Measurements from ENCODE around the gene DIAPH1.

The DIAPH1 gene

DNA sequence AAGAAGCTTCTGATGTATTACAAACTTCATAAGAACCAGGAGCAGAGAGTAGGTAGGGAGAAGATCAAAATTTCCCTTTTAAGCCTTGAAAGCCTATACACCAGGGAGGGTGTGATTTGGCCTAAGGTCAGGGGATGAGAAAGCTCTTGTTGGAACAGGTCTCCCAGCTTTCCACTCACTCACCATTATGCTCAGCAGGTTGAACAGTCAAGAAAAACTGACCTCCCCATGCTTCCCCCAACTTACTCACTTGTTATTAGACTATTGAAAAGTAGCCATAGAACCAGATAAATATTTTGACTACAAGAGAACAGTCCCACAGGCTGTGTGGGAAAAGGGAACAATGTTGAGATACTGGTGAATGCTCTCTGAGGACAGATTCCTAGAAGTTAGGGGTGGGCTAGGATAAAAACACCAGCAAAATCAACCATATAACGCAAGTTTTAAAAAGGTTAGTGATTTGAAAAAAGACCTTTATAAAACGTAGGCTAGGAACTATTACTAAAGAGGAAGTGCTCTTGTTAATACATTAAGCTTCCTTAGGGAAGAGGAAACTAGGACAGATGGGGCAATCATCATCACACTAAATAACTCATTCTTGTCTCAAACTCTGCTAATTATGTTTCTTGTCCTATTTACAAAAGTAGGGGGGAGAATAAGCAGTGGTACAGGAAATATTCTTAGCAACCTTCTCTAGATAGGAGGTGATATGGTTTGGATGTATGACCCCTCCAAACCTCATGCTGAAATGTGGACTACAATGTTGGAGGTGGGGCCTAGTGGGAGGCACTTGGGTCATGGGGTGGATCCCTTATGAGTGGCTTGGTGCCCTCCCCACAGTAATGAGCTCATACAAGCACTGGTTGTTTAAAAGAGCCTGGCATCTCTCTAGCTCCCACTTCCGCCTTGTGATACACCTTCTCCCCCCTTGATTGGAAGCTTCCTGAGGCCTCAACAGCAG is 98.9 kb downstream of the DIAPH1 start:
- no peak for DNase-seq (ENCODE audit: low spot score)

DNA sequence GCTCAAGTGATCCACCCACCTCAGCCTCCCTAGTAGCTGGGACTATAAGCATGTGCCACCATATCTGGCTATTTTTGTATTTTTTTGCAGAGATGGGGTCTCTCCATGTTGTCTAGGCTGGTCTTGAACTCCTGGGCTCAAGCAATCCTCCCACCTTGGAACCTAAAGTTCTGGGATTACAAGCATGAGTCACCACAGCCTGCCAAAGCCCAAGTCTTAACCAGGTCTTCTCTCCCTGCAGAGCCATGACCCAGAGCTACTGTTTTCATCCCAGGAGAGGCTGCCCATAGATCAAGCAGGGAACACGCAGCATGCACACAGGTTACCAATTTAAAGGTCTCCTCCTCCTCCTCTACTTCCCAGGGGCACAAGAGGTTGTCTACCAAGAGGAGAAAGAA is 100.2 kb downstream of the DIAPH1 start:
- no peak for DNase-seq (ENCODE audit: low spot score)

DNA sequence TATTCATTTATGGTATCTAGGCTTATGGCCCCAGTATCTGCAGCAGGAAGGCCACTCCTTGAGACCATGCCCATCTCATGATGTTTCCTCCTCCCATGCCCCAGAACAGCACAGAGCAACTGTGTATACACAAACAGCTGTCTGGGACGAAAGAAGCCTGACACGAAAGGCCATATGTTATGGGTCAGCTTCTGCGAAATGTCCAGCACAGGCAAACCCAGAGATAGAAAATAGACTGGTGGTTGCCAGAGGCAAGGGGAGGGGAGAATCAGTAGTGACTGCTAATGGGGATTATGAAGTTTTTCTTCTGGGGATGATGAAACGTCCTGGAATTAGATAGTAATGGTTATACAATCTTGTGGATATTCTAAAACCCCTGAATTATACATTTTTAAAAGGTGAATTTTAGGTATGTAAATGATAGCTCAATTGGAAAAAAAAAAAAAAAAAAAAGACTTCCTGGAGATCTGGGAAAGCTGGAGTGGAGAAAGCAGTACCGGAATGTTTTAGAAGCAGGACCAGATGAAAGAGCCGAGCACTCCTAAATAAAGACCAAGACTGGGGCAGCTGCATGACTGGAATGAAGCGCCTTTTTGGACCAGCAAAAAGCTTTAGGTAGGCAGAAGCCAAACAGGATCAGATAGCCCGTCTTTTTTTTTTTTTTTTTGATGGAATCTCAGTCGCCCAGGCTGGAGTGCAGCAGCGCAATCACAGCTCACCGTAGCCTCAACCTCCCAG is 100.8 kb downstream of the DIAPH1 start:
- DNase-seq (ENCODE audit: low spot score), result no peak

DNA sequence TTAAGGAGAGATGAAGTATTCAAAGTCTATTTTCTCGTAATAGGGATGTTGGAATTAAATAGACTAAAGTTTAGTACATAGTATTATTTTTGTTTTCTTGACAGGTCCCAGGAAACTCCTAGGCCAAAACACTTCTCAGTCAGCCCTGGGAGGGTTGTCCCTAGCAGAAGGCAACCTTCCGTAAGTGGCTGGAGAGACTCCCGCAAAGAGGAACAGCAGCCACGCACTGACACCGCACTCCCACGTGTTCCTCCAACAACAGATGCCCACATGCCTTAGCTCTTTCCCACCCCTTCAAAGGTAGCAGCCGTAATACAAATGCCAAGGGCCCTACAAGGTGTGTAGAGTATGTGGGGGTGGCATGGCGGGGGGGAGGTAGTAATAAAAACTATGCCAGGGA is 101.5 kb downstream of the DIAPH1 start:
- no peak for DNase-seq (ENCODE audit: low spot score)

DNA sequence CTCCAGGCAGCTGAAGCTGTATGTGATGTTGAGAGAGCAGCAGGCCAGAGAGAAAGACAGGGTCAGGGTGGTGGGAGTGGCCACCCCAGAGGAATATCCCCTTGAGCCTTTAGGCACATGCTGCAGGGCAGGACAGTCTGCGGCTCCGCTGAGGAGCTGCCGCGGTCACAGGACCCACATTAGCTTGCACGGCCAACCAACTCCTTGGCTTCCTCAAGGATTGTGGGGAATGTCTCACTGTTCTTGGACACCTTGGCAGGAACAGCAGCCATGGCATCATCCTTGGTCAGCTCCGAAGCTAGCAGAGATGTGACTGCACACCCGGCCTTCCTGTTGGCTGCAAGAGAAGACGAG is 102.2 kb downstream of the DIAPH1 start:
- no peak for DNase-seq (ENCODE audit: low spot score)

DNA sequence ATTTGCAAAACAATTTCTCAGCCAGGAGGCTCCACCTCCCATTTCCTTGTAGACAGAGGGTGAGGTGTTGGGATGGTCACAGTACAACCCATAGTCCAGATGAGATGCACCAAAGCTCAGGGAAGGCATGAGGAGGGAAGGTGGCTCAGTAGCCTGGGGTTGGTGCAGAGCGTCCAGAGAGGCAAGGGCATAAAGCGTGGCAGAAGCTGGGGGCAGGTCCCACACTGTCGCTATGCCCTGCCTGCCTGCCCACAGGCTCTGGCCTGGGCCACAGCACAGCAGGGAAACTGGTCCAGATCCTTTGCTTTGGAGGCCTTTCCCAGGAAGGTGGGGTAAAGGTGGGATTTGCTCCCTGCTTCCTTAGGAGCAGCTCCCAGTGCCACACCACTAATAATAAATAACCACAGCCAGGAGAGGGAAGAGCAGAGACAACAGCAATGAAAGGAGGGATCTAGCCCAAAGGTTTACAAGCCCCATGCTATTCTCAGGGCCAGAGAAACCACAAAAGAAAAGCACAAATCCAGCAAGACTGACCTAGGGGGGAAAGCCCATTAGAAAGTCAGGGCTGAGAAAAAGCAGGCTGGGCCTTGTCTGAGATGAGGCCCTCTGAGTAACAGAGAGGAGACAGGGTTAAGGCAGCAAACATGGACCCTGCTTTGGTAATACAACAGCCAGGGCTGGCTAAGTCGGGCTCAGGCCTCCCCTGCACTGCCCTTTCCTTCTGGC is 102.7 kb downstream of the DIAPH1 start:
- DNase-seq (ENCODE audit: low spot score), result no peak

DNA sequence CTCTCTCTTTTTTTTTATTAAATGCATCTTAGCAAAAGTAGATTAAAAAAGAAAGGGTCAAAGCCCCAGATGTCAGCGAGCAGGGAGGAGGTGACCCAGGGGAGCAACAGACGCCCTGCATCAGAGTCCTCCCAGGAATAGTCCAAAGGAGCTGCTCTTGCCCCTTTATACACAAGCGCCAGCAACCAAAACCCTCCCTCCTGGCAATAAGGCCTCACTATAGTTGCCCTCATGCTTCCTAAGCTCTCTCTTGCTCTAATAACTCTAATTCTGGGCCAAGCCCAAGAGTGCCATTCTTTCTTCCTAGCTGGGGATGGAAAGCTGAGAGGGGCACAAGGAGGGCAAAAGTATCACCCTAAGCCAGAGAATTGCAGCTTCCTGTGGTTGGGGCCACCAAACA is 103.7 kb downstream of the DIAPH1 start:
- DNase-seq (ENCODE audit: low spot score), result no peak

DNA sequence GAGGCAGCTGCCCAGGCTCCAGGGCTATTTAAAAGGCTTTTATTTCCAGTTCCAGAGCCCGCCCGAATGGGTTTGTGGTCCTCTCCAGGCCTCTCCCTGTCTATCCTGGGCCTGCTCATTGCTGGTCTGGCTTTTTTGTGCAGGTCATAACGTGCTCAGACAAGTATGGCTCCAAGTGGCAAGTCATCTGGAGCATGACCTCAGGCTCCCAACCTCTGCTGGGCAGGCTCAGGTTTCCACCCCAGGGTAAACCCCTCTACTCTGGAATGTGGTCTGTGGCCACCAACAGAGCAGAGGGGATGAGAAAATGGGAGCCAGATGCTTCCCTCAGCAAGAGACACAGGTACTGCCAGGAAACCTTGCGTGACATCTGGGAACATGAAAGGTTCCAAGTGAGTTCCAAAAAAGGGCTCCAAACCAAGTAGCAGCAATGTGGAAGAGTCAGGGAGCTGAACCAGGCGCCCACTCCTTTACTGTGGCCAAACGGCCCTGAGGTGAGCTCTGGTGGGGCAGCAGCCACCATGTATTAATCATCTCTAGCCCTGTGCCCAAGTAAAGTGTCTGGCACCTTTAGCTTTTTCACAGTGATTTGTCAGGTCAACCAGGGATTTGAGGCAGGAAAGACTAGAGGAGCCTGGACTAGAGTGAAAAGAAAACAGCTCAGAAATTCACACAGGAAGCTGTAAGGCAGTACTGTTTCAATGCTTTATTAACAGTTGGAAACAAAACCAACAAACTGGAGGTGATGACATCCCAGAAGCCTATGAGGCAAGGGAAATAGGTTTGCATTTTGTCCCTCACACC is 104.3 kb downstream of the DIAPH1 start:
- DNase-seq (ENCODE audit: low spot score), result peak; percentile 71

DNA sequence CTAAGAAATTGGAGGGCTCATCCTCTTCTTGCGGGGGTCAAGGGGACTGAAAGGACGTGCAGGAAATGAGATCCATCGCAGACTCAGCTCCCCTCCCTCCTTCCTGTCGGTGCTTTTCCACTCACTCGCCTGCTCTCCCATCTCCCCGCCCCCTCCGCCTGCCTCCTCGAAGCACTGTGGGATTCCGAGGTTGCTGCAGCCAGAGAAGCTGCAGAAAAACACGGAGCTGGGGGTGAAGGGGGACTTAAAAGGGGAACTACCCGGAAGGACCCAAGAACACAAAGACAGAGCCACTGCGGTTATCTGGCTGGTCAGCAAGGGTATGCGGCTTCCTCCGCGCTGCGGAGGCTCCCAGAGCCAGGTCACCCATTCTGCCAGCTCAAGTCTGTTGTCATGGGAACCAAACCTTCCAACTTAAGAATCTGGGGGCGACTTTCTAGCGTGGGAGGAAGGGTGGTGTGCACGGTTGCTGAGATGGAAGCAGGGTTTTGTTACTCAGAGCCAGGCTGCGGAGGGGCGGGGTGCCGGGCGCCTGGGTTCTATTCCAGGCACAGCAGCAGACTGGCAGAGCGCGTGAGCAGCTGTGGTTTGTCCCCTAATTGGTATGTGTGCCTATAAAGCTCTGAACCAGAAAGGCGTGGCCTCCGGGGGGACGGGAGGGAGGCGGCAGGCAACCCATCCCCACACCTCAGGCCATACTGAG is 105.0 kb downstream of the DIAPH1 start:
- DNase-seq (ENCODE audit: low spot score), result peak; percentile 93

DNA sequence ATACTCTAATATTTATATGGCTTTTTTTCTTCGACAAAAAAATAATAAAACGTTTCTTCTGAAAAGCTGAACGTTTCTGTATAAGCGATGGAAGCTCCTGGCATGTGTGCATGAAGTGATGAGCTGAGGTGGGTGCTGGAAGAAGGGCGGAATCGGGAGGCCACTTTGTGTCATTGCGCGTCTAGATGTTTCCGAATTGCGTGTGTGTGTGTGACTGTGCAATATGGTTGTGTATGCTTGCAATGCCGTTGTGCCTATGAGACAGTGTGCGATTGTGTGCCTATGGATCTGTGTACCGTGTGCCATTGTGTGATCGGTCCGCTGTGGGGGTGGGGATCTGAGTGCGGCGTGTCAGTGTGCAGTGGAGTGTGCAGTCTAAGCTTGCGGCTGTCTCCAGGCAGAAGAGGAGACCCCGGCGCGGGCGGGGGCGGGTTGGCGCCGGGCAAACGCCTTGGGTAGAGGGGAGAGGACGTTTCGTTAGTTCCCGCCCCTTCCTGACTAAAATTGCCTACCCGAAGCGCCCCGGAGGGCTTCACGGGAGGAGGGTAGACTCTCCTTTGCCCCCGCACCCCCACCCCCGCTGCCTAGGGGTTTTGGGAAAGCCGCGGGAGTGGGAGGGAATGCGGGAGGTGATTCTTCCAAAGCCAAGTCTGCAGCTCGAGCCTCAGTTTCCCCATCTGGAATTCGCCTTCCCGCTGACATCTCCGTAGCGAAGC is 105.7 kb downstream of the DIAPH1 start:
- peak; percentile 68 for DNase-seq (ENCODE audit: low spot score)

DNA sequence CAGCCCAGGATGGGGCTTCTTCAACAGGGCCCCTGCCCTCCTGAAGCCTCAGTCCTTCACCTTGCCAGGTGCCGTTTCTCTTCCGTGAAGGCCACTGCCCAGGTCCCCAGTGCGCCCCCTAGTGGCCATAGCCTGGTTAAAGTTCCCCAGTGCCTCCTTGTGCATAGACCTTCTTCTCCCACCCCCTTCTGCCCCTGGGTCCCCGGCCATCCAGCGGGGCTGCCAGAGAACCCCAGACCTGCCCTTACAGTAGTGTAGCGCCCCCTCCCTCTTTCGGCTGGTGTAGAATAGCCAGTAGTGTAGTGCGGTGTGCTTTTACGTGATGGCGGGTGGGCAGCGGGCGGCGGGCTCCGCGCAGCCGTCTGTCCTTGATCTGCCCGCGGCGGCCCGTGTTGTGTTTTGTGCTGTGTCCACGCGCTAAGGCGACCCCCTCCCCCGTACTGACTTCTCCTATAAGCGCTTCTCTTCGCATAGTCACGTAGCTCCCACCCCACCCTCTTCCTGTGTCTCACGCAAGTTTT is 106.3 kb downstream of the DIAPH1 start:
- peak; percentile 82 for DNase-seq (ENCODE audit: low spot score)

DNA sequence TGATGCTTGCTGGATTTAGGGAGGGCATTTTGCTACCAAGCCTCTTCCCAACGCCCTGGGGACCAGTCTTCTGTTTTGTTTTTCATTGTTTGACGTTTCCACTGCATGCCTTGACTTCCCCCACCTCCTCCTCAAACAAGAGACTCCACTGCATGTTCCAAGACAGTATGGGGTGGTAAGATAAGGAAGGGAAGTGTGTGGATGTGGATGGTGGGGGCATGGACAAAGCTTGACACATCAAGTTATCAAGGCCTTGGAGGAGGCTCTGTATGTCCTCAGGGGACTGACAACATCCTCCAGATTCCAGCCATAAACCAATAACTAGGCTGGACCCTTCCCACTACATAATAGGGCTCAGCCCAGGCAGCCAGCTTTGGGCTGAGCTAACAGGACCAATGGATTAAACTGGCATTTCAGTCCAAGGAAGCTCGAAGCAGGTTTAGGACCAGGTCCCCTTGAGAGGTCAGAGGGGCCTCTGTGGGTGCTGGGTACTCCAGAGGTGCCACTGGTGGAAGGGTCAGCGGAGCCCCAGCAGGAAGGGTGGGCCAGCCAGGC is 107.0 kb downstream of the DIAPH1 start:
- DNase-seq (ENCODE audit: low spot score), result no peak

DNA sequence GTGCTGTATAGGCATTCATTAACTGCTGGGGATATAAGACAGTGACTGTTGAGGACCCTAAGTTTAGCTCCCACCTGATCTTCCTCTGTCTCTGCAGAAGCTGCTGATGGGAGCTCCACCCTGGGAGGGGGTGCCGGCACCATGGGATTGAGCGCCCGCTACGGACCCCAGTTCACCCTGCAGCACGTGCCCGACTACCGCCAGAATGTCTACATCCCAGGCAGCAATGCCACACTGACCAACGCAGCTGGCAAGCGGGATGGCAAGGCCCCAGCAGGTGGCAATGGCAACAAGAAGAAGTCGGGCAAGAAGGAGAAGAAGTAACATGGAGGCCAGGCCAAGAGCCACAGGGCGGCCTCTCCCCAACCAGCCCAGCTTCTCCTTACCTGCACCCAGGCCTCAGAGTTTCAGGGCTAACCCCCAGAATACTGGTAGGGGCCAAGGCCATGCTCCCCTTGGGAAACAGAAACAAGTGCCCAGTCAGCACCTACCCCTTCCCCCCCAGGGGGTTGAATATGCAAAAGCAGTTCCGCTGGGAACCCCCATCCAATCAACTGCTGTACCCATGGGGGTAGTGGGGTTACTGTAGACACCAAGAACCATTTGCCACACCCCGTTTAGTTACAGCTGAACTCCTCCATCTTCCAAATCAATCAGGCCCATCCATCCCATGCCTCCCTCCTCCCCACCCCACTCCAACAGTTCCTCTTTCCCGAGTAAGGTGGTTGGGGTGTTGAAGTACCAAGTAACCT is 107.8 kb downstream of the DIAPH1 start:
- no peak for DNase-seq (ENCODE audit: low spot score)

DNA sequence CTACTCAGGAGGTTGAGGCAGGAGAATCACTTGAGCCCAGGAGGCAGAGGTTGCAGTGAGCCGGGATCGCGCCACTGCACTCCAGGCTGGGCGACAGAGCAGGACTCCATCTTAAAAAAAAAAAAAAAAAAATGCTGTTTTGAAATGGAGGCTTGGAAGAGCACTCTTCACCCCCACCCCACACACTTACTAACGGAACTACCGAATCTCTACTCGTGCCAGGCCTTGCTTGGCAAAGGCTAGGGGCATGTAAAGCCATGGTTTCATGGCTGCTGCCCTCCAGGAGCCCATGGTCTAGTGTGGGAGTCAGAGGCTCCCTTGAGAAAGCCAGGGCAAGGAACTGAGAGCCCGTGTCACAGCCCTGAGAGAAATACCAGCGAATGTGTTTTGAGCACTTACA is 108.6 kb downstream of the DIAPH1 start:
- DNase-seq (ENCODE audit: low spot score), result no peak

DNA sequence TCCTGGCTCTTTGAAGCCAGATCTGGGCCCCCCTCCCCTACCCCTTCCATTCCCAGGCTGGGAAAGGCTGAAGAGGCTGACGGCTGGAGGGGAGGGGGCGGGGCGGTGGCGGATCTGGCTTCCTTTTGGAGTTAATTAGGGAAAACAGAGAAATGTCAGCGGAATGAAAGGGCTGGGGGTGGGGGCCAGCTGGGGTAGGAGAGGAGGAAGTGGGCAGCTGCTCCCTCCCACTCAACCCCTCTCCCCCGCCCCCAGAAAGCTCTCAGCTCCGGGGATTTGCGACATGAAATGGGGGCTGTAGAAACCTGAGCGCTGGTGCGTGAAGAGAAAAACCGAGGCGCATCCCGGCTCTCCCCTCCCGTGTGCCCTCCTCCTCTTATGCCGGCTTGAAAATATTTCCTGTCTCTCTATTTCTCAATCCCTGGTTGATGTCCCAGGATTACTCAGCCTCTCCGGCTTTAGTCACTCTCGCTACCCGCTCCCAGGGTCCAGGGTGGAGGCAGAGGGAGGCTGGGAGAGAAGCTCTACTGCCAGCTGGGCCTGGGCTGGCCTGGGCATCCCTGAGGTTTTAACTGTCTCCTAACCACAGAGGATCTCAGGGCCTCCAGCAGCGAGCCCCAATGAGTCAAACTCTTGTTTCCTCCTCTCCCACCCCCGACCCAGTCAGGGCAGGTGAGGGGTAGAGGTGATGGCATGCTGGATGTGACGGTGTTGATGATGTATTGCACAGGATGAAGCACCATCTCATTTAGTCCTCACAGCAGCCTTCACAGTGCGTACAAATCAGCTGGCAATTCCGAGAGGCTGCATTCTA is 109.8 kb downstream of the DIAPH1 start:
- peak; percentile 52 for DNase-seq (ENCODE audit: low spot score)

DNA sequence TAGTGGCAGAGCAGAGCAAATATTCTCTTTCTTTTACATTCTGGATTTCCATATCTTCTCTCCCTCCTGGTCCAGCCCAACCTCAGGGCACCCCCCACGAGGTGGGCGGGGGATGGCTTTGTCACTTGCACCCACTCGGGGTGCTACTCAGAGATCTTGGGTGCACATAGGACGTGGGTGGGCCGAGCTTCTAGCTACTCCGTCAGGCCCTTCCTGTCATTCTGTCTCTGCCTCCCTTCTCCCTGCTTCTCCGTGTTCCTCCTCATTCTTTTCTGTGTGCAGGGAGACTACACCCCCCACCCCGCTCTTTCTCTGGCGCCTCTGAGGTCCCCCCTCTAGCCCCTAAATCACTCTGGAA is 110.4 kb downstream of the DIAPH1 start:
- DNase-seq (ENCODE audit: low spot score), result no peak

DNA sequence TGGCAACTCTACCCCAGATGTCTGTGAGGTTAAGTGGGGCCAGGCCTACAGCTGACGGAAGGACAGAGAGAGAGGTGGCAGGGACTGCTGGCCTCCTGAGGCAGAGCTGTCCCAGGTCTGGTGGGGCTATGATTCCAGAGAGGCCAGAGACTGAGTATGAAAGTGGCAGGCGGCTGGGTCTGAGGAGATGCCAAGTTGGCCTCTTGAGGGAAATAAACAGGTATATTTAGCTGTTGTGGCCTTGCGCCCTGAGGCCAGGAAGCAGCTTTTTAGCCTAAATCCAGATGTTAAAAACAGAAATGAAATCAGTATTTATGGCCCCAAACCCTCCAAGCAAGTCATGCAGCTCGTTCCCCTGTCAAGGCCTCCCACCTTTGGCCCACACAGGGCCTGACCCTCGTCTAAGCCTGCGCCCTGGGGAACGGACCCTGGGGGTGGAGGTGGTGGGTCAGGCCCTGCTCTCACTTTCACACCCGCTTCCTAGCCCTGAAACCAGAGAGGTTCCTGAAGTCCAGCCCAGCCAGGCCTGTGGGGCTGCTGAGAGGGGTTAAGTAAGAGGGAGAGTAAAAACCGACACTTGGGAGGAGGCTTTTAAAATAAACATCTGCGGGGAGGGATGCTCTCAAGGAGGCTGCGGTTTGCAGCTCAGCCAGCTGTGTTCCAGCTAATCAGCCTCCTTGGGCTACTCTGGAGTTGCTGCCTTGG is 111.3 kb downstream of the DIAPH1 start:
- no peak for DNase-seq (ENCODE audit: low spot score)

All from cerebellar cortex (tissue), 1 donor.